HEK293 (cell line): Measurements from ENCODE around the gene HOXD10.

Experiments
- FEZF1 ChIP-seq: fragments of 450-650 bp; formaldehyde crosslinking; IDR thresholded peaks from 2 replicates; pipeline ENCODE4 v1.5.1; 2016; ENCODE audit warnings: missing biosample characterization, missing genetic modification characterization
- GLI2 ChIP-seq: fragments of 450-650 bp; formaldehyde crosslinking; IDR thresholded peaks from 2 replicates; pipeline ENCODE4; 2017; ENCODE audit warnings: missing biosample characterization, missing genetic modification characterization, low read depth, borderline replicate concordance
- OSR2 ChIP-seq: fragments of 450-650 bp; formaldehyde crosslinking; IDR thresholded peaks from 2 replicates; pipeline ENCODE4 v1.5.1; 2016; ENCODE audit warnings: missing biosample characterization, missing genetic modification characterization
- ZBTB8A ChIP-seq: fragments of 450-650 bp; formaldehyde crosslinking; IDR thresholded peaks from 2 replicates; pipeline ENCODE4 v1.5.1; 2016; ENCODE audit warnings: missing biosample characterization, missing genetic modification characterization
- ZFP41 ChIP-seq: fragments of 450-650 bp; formaldehyde crosslinking; IDR thresholded peaks from 2 replicates; pipeline ENCODE4 v1.5.1; 2016; ENCODE audit warnings: missing biosample characterization, missing genetic modification characterization, borderline replicate concordance
- ZNF133 ChIP-seq: fragments of 450-650 bp; formaldehyde crosslinking; IDR thresholded peaks from 2 replicates; pipeline ENCODE4 v1.5.1; 2016; ENCODE audit warnings: missing biosample characterization, missing genetic modification characterization
- ZNF138 ChIP-seq: fragments of 450-650 bp; formaldehyde crosslinking; IDR thresholded peaks from 2 replicates; pipeline ENCODE4 v1.5.1; 2016; ENCODE audit warnings: missing biosample characterization, missing genetic modification characterization, borderline replicate concordance
- ZNF169 ChIP-seq: fragments of 450-650 bp; formaldehyde crosslinking; IDR thresholded peaks from 2 replicates; pipeline ENCODE4 v1.5.1; 2016; ENCODE audit warnings: missing biosample characterization, missing genetic modification characterization
- ZNF23 ChIP-seq: fragments of 450-650 bp; formaldehyde crosslinking; IDR thresholded peaks from 2 replicates; pipeline ENCODE4 v1.5.1; 2016; ENCODE audit warnings: missing biosample characterization, missing genetic modification characterization, borderline replicate concordance
- ZNF280C ChIP-seq: fragments of 450-650 bp; formaldehyde crosslinking; IDR thresholded peaks from 2 replicates; pipeline ENCODE4 v1.5.1; 2016; ENCODE audit warnings: missing biosample characterization, missing genetic modification characterization
- ZNF324 ChIP-seq: fragments of 450-650 bp; formaldehyde crosslinking; IDR thresholded peaks from 2 replicates; pipeline ENCODE4 v1.5.1; 2016; ENCODE audit warnings: missing biosample characterization, missing genetic modification characterization
- ZNF48 ChIP-seq: fragments of 450-650 bp; formaldehyde crosslinking; IDR thresholded peaks from 2 replicates; pipeline ENCODE4 v1.5.1; 2016; ENCODE audit warnings: missing biosample characterization, missing genetic modification characterization
- ZNF548 ChIP-seq: fragments of 450-650 bp; formaldehyde crosslinking; IDR thresholded peaks from 2 replicates; pipeline ENCODE4 v1.5.1; 2016; ENCODE audit warnings: missing biosample characterization, missing genetic modification characterization
- ZNF555 ChIP-seq: fragments of 450-650 bp; formaldehyde crosslinking; conservative IDR thresholded peaks from 2 replicates; pipeline ENCODE4 v1.5.1; 2017; ENCODE audit warnings: missing biosample characterization, mild to moderate bottlenecking, missing genetic modification characterization, inconsistent platforms
- ZNF596 ChIP-seq: fragments of 450-650 bp; IDR thresholded peaks from 2 replicates; pipeline ENCODE4 v1.5.0; 2018; ENCODE audit warnings: missing biosample characterization, mild to moderate bottlenecking, missing genetic modification characterization, moderate library complexity
- ZNF623 ChIP-seq: fragments of 450-650 bp; formaldehyde crosslinking; IDR thresholded peaks from 2 replicates; pipeline ENCODE4 v1.5.1; 2016; ENCODE audit warnings: missing biosample characterization, missing genetic modification characterization
- ZNF785 ChIP-seq: fragments of 450-650 bp; formaldehyde crosslinking; IDR thresholded peaks from 2 replicates; pipeline ENCODE4 v1.5.1; 2016; ENCODE audit warnings: missing biosample characterization, missing genetic modification characterization
- ZNF792 ChIP-seq: fragments of 450-650 bp; formaldehyde crosslinking; IDR thresholded peaks from 2 replicates; pipeline ENCODE4 v1.5.1; 2016; ENCODE audit warnings: missing biosample characterization, missing genetic modification characterization
- ZNF837 ChIP-seq: fragments of 450-650 bp; formaldehyde crosslinking; IDR thresholded peaks from 2 replicates; pipeline ENCODE4 v1.5.1; 2016; ENCODE audit warnings: missing biosample characterization, missing genetic modification characterization
- ZSCAN16 ChIP-seq: fragments of 450-650 bp; formaldehyde crosslinking; IDR thresholded peaks from 2 replicates; pipeline ENCODE4 v1.5.1; 2016; ENCODE audit warnings: missing biosample characterization, missing genetic modification characterization
- ZSCAN23 ChIP-seq: fragments of 450-650 bp; formaldehyde crosslinking; IDR thresholded peaks from 2 replicates; pipeline ENCODE4 v1.5.1; 2016; ENCODE audit warnings: missing biosample characterization, missing genetic modification characterization
- TF ChIP-seq, protein P1 (sequence below): fragments of 450-650 bp; formaldehyde crosslinking; IDR thresholded peaks from 2 replicates; pipeline ENCODE4 v1.5.1; 2016; ENCODE audit warnings: missing biosample characterization, missing genetic modification characterization, borderline replicate concordance
- TF ChIP-seq, protein P2 (sequence below): fragments of 450-650 bp; formaldehyde crosslinking; IDR thresholded peaks from 2 replicates; pipeline ENCODE4 v1.5.0; 2017; ENCODE audit warnings: missing biosample characterization, missing genetic modification characterization, borderline replicate concordance
- TF ChIP-seq, protein P3 (sequence below): fragments of 450-650 bp; formaldehyde crosslinking; IDR thresholded peaks from 2 replicates; pipeline ENCODE4 v1.5.1; 2017; ENCODE audit warnings: missing biosample characterization, missing genetic modification characterization
- TF ChIP-seq, protein P4 (sequence below): fragments of 450-650 bp; formaldehyde crosslinking; IDR thresholded peaks from 2 replicates; pipeline ENCODE4 v1.5.1; 2016; ENCODE audit warnings: missing biosample characterization, missing genetic modification characterization

HOXD10 gene

DNA sequence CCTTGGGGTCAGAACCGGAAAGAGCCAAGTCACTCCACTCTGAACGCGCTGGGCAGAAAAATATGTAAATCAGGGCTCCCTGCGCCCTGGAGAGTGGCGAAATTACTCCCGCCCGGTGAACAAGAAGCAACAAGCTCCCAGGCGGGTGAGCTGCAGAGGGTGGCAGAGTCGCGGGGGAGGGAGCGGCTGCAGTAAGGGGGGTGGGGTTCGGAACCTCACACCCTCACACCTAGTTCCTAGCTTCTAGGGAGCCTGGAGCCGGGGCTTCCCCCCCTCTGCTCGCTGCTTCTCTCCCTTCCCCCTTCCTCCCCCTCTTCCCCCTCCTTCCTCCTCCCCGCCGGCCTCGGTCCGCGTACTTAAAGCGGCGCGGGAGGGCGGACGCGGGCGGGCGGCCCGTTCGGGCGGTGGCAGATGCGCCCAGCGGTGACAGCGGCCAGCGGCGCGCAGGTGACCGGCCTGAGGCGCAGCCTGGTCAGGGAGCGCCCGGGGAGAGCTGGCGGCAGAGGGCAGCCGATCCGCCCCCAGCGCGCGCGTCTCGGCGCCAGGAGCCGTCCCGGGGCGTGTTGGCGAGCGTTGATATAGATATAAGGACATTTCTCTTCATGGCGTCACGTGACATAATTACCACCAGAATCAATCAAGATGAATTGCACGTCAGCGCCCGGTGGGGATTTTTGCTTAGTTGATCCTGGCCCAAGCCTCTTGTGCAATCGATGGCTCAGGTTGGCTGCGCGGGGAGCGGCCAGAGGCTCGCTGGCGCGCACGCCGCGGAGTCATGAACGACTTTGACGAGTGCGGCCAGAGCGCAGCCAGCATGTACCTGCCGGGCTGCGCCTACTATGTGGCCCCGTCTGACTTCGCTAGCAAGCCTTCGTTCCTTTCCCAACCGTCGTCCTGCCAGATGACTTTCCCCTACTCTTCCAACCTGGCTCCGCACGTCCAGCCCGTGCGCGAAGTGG is 9.7 kb upstream of the HOXD10 start, which contains the start of gene HOXD11 (continued):
- TF ChIP-seq, protein P1, sequence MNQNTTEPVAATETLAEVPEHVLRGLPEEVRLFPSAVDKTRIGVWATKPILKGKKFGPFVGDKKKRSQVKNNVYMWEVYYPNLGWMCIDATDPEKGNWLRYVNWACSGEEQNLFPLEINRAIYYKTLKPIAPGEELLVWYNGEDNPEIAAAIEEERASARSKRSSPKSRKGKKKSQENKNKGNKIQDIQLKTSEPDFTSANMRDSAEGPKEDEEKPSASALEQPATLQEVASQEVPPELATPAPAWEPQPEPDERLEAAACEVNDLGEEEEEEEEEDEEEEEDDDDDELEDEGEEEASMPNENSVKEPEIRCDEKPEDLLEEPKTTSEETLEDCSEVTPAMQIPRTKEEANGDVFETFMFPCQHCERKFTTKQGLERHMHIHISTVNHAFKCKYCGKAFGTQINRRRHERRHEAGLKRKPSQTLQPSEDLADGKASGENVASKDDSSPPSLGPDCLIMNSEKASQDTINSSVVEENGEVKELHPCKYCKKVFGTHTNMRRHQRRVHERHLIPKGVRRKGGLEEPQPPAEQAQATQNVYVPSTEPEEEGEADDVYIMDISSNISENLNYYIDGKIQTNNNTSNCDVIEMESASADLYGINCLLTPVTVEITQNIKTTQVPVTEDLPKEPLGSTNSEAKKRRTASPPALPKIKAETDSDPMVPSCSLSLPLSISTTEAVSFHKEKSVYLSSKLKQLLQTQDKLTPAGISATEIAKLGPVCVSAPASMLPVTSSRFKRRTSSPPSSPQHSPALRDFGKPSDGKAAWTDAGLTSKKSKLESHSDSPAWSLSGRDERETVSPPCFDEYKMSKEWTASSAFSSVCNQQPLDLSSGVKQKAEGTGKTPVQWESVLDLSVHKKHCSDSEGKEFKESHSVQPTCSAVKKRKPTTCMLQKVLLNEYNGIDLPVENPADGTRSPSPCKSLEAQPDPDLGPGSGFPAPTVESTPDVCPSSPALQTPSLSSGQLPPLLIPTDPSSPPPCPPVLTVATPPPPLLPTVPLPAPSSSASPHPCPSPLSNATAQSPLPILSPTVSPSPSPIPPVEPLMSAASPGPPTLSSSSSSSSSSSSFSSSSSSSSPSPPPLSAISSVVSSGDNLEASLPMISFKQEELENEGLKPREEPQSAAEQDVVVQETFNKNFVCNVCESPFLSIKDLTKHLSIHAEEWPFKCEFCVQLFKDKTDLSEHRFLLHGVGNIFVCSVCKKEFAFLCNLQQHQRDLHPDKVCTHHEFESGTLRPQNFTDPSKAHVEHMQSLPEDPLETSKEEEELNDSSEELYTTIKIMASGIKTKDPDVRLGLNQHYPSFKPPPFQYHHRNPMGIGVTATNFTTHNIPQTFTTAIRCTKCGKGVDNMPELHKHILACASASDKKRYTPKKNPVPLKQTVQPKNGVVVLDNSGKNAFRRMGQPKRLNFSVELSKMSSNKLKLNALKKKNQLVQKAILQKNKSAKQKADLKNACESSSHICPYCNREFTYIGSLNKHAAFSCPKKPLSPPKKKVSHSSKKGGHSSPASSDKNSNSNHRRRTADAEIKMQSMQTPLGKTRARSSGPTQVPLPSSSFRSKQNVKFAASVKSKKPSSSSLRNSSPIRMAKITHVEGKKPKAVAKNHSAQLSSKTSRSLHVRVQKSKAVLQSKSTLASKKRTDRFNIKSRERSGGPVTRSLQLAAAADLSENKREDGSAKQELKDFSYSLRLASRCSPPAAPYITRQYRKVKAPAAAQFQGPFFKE (tag by site-specific recombination), result no peak
- TF ChIP-seq ZNF623 (tag by site-specific recombination), result no peak
- TF ChIP-seq ZNF138 (tag by site-specific recombination), result no peak
- peak; percentile 92 for TF ChIP-seq OSR2 (tag by site-specific recombination)
- no peak for TF ChIP-seq ZFP41 (tag by site-specific recombination)
- no peak for TF ChIP-seq ZNF169
- TF ChIP-seq ZNF548 (tag by site-specific recombination), result no peak
- TF ChIP-seq ZNF48 (tag by site-specific recombination), result no peak
- TF ChIP-seq, protein P2, sequence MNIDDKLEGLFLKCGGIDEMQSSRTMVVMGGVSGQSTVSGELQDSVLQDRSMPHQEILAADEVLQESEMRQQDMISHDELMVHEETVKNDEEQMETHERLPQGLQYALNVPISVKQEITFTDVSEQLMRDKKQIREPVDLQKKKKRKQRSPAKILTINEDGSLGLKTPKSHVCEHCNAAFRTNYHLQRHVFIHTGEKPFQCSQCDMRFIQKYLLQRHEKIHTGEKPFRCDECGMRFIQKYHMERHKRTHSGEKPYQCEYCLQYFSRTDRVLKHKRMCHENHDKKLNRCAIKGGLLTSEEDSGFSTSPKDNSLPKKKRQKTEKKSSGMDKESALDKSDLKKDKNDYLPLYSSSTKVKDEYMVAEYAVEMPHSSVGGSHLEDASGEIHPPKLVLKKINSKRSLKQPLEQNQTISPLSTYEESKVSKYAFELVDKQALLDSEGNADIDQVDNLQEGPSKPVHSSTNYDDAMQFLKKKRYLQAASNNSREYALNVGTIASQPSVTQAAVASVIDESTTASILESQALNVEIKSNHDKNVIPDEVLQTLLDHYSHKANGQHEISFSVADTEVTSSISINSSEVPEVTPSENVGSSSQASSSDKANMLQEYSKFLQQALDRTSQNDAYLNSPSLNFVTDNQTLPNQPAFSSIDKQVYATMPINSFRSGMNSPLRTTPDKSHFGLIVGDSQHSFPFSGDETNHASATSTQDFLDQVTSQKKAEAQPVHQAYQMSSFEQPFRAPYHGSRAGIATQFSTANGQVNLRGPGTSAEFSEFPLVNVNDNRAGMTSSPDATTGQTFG (tag by site-specific recombination), result no peak
- no peak for TF ChIP-seq ZNF785 (tag by site-specific recombination)
- TF ChIP-seq ZNF837 (tag by site-specific recombination), result 0 out of 2 replicates have a peak, but pooled peaks have one; percentile 49
- TF ChIP-seq ZBTB8A (tag by site-specific recombination), result peak; percentile 95
- TF ChIP-seq FEZF1, result peak; percentile 59
- TF ChIP-seq ZNF792, result peak; percentile 59; the same call in 1 of the 2 replicates
- peak; percentile 38 for TF ChIP-seq ZNF324 (tag by site-specific recombination)
- no peak for TF ChIP-seq ZNF555
- no peak for TF ChIP-seq ZNF133 (tag by site-specific recombination)
- TF ChIP-seq ZNF23, result no peak
- 0 out of 2 replicates have a peak, but pooled peaks have one; percentile 47 for TF ChIP-seq GLI2 (tag by site-specific recombination)
- TF ChIP-seq, protein P3, sequence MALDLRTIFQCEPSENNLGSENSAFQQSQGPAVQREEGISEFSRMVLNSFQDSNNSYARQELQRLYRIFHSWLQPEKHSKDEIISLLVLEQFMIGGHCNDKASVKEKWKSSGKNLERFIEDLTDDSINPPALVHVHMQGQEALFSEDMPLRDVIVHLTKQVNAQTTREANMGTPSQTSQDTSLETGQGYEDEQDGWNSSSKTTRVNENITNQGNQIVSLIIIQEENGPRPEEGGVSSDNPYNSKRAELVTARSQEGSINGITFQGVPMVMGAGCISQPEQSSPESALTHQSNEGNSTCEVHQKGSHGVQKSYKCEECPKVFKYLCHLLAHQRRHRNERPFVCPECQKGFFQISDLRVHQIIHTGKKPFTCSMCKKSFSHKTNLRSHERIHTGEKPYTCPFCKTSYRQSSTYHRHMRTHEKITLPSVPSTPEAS (tag by site-specific recombination), result no peak
- TF ChIP-seq ZNF280C (tag by site-specific recombination), result no peak
- TF ChIP-seq ZSCAN23 (tag by site-specific recombination), result 0 out of 2 replicates have a peak, but pooled peaks have one; percentile 38
- TF ChIP-seq ZNF596 (tag by site-specific recombination), result peak; percentile 50; the same call in 1 of the 2 replicates
- no peak for TF ChIP-seq ZSCAN16
- TF ChIP-seq, protein P4, sequence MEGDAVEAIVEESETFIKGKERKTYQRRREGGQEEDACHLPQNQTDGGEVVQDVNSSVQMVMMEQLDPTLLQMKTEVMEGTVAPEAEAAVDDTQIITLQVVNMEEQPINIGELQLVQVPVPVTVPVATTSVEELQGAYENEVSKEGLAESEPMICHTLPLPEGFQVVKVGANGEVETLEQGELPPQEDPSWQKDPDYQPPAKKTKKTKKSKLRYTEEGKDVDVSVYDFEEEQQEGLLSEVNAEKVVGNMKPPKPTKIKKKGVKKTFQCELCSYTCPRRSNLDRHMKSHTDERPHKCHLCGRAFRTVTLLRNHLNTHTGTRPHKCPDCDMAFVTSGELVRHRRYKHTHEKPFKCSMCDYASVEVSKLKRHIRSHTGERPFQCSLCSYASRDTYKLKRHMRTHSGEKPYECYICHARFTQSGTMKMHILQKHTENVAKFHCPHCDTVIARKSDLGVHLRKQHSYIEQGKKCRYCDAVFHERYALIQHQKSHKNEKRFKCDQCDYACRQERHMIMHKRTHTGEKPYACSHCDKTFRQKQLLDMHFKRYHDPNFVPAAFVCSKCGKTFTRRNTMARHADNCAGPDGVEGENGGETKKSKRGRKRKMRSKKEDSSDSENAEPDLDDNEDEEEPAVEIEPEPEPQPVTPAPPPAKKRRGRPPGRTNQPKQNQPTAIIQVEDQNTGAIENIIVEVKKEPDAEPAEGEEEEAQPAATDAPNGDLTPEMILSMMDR (tag by site-specific recombination), result peak; percentile 38; the same call in 1 of the 2 replicates
